ENCODE measurements around the gene PUSL1. TPM values are rescaled to one million over a fixed set of nuclear protein-coding genes. Genes with fewer than 3 reads are reported as not detected.
A peak's percentile ranks its signal among the peaks of the same experiment; 100 is the strongest.

Gene PUSL1
- total RNA-seq, 1 donor from 2014 or later: 45.5 TPM

DNA sequence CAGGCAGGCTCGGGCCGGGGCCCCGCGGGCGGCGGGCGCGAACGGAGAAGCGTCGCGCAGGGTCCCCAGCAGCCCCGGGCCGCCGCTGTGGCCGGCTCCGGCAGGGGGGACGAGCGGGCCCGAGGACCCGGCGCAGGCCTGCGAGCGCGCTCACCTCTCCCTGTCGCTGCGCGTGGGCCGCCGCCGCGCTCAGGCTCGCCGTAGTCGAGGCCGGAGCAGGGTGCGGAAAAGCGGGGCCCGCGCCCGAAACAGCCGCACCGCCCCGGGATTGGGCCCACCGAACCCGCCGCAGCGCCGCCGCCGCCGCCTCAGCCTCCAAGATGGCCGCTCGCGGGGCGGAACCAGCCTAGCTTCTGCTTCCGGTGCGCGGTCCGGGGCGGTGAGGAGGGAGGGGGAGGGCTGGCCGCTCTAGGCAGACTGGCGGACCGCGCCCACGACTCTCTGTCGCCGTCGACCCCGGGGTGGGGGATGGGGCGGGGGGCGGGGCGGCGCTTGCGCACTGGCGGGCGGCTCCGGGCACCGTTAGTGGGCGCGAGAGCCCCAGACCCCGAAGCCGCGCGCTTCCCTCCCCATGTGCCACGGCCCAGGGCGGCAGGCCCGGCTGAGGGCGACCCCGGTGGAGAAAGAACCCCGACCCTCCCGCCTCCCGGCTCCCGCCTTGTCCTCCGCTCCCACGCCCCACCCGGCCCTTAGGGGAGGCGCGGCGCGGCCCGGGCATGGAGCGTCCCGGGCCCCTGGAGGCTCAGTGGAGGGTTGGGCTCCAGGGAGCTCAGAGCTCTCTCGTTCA lies 34.7 kb upstream of the PUSL1 start, which contains the start of gene UBE2J2:
UBE2J2 (minus strand) TSS at position 343 of the 787 bp plus-strand sequence. CDS start 5,862 bp downstream, outside the sequence.
- no peaks in the 10 kb centered on the region for H3K36me3 Mint-ChIP-seq (ENCODE audit: unreplicated experiment)
- H3K27ac Mint-ChIP-seq (ENCODE audit: unreplicated experiment): peak within 1 kb of the TSS; percentile 90
- H3K4me3 Mint-ChIP-seq (ENCODE audit: unreplicated experiment): peak within 1 kb of the TSS; percentile 90
- H3K27me3 Mint-ChIP-seq (ENCODE audit: unreplicated experiment): peaks cover 14% of the 10 kb centered on the region
- H3K9me3 Mint-ChIP-seq (ENCODE audit: unreplicated experiment): peaks cover 14% of the 10 kb centered on the region
- TF ChIP-seq, protein P1, sequence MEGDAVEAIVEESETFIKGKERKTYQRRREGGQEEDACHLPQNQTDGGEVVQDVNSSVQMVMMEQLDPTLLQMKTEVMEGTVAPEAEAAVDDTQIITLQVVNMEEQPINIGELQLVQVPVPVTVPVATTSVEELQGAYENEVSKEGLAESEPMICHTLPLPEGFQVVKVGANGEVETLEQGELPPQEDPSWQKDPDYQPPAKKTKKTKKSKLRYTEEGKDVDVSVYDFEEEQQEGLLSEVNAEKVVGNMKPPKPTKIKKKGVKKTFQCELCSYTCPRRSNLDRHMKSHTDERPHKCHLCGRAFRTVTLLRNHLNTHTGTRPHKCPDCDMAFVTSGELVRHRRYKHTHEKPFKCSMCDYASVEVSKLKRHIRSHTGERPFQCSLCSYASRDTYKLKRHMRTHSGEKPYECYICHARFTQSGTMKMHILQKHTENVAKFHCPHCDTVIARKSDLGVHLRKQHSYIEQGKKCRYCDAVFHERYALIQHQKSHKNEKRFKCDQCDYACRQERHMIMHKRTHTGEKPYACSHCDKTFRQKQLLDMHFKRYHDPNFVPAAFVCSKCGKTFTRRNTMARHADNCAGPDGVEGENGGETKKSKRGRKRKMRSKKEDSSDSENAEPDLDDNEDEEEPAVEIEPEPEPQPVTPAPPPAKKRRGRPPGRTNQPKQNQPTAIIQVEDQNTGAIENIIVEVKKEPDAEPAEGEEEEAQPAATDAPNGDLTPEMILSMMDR (IDR thresholded peaks at IDR 0.05; ENCODE audit: partially characterized antibody, unreplicated experiment): no peak
- H3K4me1 Mint-ChIP-seq (ENCODE audit: low read depth, unreplicated experiment): peaks cover 33% of the 10 kb centered on the region
- DNase-seq: peak; percentile 96

DNA sequence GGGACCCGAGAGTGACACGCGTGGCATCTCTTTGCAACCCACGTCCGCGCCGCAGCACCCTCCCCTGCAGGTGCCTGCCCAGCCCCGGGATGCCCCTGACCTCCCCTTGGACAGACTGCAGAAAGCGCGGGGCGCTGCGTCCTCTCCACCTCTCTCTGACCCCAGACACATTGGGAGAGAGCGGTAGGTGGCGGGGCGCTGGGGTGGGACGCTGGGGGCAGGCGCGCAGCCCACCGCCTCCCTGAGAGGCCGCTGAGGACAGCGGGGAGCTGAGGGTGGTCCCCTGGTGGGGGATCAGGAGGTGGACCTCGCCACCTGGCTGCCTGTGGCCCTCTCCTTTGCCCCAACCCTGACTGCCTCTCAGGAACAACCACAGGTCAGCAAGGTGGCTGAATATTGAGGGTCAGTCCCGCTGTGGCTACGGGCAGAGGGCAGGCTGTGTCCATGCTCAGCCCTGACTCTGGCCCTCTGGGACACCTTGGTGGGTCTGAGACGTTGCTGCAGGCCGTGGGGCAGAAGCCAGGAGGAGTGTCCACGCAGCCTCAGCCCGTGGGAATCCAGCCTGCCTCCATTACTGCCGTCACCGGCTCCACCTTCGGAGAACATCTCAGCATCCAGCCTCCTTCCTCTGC lies 34.0 kb upstream of the PUSL1 start:
- TF ChIP-seq, protein P1 (IDR thresholded peaks at IDR 0.05; ENCODE audit: partially characterized antibody, unreplicated experiment): no peak
- no peaks in the 10 kb centered on the region for H3K36me3 Mint-ChIP-seq (ENCODE audit: unreplicated experiment)
- peaks cover 14% of the 10 kb centered on the region for H3K9me3 Mint-ChIP-seq (ENCODE audit: unreplicated experiment)
- H3K27ac Mint-ChIP-seq (ENCODE audit: unreplicated experiment): peak overlapping the region; percentile 59
- H3K4me3 Mint-ChIP-seq (ENCODE audit: unreplicated experiment): peak overlapping the region; percentile 84
- H3K27me3 Mint-ChIP-seq (ENCODE audit: unreplicated experiment): peaks cover 14% of the 10 kb centered on the region
- peaks cover 33% of the 10 kb centered on the region for H3K4me1 Mint-ChIP-seq (ENCODE audit: low read depth, unreplicated experiment)
- DNase-seq: peak; percentile 37

DNA sequence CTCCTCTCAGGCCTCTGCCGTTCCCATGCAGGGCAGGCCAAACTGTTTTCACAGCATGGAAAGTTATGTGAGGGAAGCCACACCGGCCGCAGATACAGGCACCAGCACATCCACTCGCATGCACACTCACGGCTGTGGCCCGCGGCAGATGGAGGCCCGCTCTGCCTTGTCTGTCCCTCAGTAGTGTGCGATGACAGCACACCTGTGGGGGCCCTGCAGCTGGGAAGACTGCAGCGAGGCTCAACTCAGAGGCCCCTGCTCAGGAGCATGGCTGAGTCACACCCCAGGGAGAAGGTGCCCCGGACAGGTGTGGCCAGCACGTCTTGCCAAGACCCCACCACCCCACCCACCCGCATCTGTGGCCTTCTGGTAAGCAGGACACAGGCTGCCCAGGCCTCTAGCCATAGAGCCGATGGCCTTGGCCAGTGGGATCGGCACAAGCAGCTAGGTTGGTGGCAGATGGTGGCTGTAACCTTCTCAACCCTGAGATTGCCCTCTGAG lies 33.4 kb upstream of the PUSL1 start:
- H3K27ac Mint-ChIP-seq (ENCODE audit: unreplicated experiment): peak overlapping the region; percentile 59

DNA sequence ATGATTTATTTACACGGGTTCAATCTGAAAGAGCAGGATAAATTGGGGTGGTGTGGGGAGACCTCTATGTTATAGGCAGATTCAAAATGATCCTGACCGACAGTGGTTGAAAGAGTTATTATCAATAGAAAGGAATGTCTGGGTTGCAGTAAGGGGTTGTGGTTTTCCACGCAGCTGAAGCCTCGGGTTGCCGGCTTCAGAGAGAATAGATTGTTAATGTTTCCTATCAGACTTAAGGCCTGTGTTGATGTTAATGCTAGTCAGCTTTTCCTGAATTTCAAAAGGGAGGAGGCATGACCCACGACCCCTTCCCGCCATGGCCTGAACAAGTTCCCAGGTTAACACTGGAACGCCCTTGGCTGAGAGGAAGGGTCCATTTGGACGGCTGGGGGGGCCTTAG lies 32.6 kb upstream of the PUSL1 start:
- no peaks in the 10 kb centered on the region for H3K36me3 Mint-ChIP-seq (ENCODE audit: unreplicated experiment)
- peak overlapping the region; percentile 79 for H3K27ac Mint-ChIP-seq (ENCODE audit: unreplicated experiment)
- no peak for DNase-seq
- H3K27me3 Mint-ChIP-seq (ENCODE audit: unreplicated experiment): peaks cover 11% of the 10 kb centered on the region
- peaks cover 14% of the 10 kb centered on the region for H3K9me3 Mint-ChIP-seq (ENCODE audit: unreplicated experiment)
- TF ChIP-seq, protein P1 (IDR thresholded peaks at IDR 0.05; ENCODE audit: partially characterized antibody, unreplicated experiment): no peak
- peak overlapping the region; percentile 49 for H3K4me3 Mint-ChIP-seq (ENCODE audit: unreplicated experiment)
- H3K4me1 Mint-ChIP-seq (ENCODE audit: low read depth, unreplicated experiment): peaks cover 22% of the 10 kb centered on the region

More for the DNA sequence above, 33.4 kb upstream of the PUSL1 start:
- peaks cover 14% of the 10 kb centered on the region for H3K27me3 Mint-ChIP-seq (ENCODE audit: unreplicated experiment)
- TF ChIP-seq, protein P1 (IDR thresholded peaks at IDR 0.05; ENCODE audit: partially characterized antibody, unreplicated experiment): no peak
- no peaks in the 10 kb centered on the region for H3K36me3 Mint-ChIP-seq (ENCODE audit: unreplicated experiment)
- peak; percentile 35 for DNase-seq
- peaks cover 30% of the 10 kb centered on the region for H3K4me1 Mint-ChIP-seq (ENCODE audit: low read depth, unreplicated experiment)
- H3K4me3 Mint-ChIP-seq (ENCODE audit: unreplicated experiment): peak overlapping the region; percentile 84
- peaks cover 14% of the 10 kb centered on the region for H3K9me3 Mint-ChIP-seq (ENCODE audit: unreplicated experiment)

Measured in glutamatergic neuron (in vitro differentiated cells).